ENCODE data around the gene TRIM15.
"Not testable (repeated sequence)": the region's sequence is repeated elsewhere in the genome, so short reads cannot be mapped to it uniquely, and the experiment has no call there.

Gene TRIM15

GRCh38 chr6:30130179-30130679, 33.1 kb upstream of the TRIM15 start:
- DNase-seq (ENCODE audit: insufficient read length, low spot score) (no peak), FAIRE-seq (no peak)
- TF ChIP-seq TAF1 (IDR thresholded peaks at IDR 0.05; ENCODE audit: low read depth, low read length) (no peak), POLR2AphosphoS5 (IDR thresholded peaks at IDR 0.05; ENCODE audit: low read depth, low read length) (no peak), PAX5 (IDR thresholded peaks at IDR 0.05; ENCODE audit: insufficient read depth, low read length, severe bottlenecking) (no peak), POU2F2 (IDR thresholded peaks at IDR 0.05; ENCODE audit: low read depth, low read length) (no peak), SPI1 (IDR thresholded peaks at IDR 0.05; ENCODE audit: low read depth, low read length) (no peak), POLR2A (IDR thresholded peaks at IDR 0.05; ENCODE audit: low read depth, low read length) (no peak)

GRCh38 chr6:30130887-30131862, 32.2 kb upstream of the TRIM15 start:
- TF ChIP-seq PAX5 (IDR thresholded peaks at IDR 0.05; ENCODE audit: insufficient read depth, low read length, severe bottlenecking) (no peak), SPI1 (IDR thresholded peaks at IDR 0.05; ENCODE audit: low read depth, low read length) (no peak), POU2F2 (IDR thresholded peaks at IDR 0.05; ENCODE audit: low read depth, low read length) (no peak), POLR2A (IDR thresholded peaks at IDR 0.05; ENCODE audit: low read depth, low read length) (no peak), POLR2AphosphoS5 (IDR thresholded peaks at IDR 0.05; ENCODE audit: low read depth, low read length) (no peak), TAF1 (IDR thresholded peaks at IDR 0.05; ENCODE audit: low read depth, low read length) (no peak)
- FAIRE-seq (peak; percentile 98), DNase-seq (ENCODE audit: insufficient read length, low spot score) (peak; percentile 66)

- DNase-seq (ENCODE audit: insufficient read length, low spot score) (no peak), FAIRE-seq (no peak)
Observed at GRCh38 chr6:30131947-30132497, 31.3 kb upstream of the TRIM15 start.

DNA sequence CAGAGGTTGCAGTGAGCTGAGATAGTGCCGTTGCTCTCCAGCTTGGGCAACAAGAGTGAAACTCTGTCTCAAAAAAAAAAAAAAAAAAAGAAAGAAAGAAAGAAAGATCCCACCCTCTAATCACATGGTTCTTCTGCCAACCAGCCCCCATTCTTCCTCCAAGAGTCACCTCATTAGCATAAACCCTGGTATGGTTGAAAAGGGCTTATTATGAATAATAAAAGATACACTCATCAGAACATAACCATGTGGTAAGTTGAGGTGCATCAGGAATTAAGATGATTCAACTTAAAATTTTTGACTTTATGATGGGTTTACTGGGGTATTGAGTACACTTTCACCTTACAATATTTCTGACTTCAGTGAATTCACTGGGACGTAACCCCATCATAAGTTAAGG, 28.2 kb upstream of the TRIM15 start:
- TF ChIP-seq POU2F2 (IDR thresholded peaks at IDR 0.05; ENCODE audit: low read depth, low read length) (no peak), SPI1 (IDR thresholded peaks at IDR 0.05; ENCODE audit: low read depth, low read length) (no peak), POLR2AphosphoS5 (IDR thresholded peaks at IDR 0.05; ENCODE audit: low read depth, low read length) (no peak), TAF1 (IDR thresholded peaks at IDR 0.05; ENCODE audit: low read depth, low read length) (no peak), PAX5 (IDR thresholded peaks at IDR 0.05; ENCODE audit: insufficient read depth, low read length, severe bottlenecking) (no peak), POLR2A (IDR thresholded peaks at IDR 0.05; ENCODE audit: low read depth, low read length) (no peak)
- FAIRE-seq: no peak

More at GRCh38 chr6:30131947-30132497, 31.3 kb upstream of the TRIM15 start:
- TF ChIP-seq POU2F2 (IDR thresholded peaks at IDR 0.05; ENCODE audit: low read depth, low read length) (no peak), PAX5 (IDR thresholded peaks at IDR 0.05; ENCODE audit: insufficient read depth, low read length, severe bottlenecking) (no peak), POLR2AphosphoS5 (IDR thresholded peaks at IDR 0.05; ENCODE audit: low read depth, low read length) (no peak), TAF1 (IDR thresholded peaks at IDR 0.05; ENCODE audit: low read depth, low read length) (no peak), SPI1 (IDR thresholded peaks at IDR 0.05; ENCODE audit: low read depth, low read length) (no peak), POLR2A (IDR thresholded peaks at IDR 0.05; ENCODE audit: low read depth, low read length) (no peak)

GRCh38 chr6:30135757-30136156, 27.6 kb upstream of the TRIM15 start, which contains the start of gene TRIM40:
TRIM40 (plus strand) TSS chr6:30136140; CDS start chr6:30137037, 897 bp downstream.
- TF ChIP-seq POU2F2 (IDR thresholded peaks at IDR 0.05; ENCODE audit: low read depth, low read length): no peak
- no peak for TF ChIP-seq POLR2A (IDR thresholded peaks at IDR 0.05; ENCODE audit: low read depth, low read length)
- no peak for TF ChIP-seq POLR2AphosphoS5 (IDR thresholded peaks at IDR 0.05; ENCODE audit: low read depth, low read length)
- TF ChIP-seq SPI1 (IDR thresholded peaks at IDR 0.05; ENCODE audit: low read depth, low read length): no peak
- TF ChIP-seq TAF1 (IDR thresholded peaks at IDR 0.05; ENCODE audit: low read depth, low read length): no peak
- TF ChIP-seq PAX5 (IDR thresholded peaks at IDR 0.05; ENCODE audit: insufficient read depth, low read length, severe bottlenecking): no peak
- DNase-seq (ENCODE audit: insufficient read length, low spot score) (no peak), FAIRE-seq (no peak)

More for the DNA sequence above, 28.2 kb upstream of the TRIM15 start:
- no peak for DNase-seq (ENCODE audit: insufficient read length, low spot score)

- DNase-seq (ENCODE audit: insufficient read length, low spot score) (no peak), FAIRE-seq (no peak)
- TF ChIP-seq TAF1 (IDR thresholded peaks at IDR 0.05; ENCODE audit: low read depth, low read length) (no peak), PAX5 (IDR thresholded peaks at IDR 0.05; ENCODE audit: insufficient read depth, low read length, severe bottlenecking) (no peak), SPI1 (IDR thresholded peaks at IDR 0.05; ENCODE audit: low read depth, low read length) (no peak), POLR2AphosphoS5 (IDR thresholded peaks at IDR 0.05; ENCODE audit: low read depth, low read length) (no peak), POU2F2 (IDR thresholded peaks at IDR 0.05; ENCODE audit: low read depth, low read length) (no peak), POLR2A (IDR thresholded peaks at IDR 0.05; ENCODE audit: low read depth, low read length) (no peak)
Observed at GRCh38 chr6:30136570-30137286, 26.6 kb upstream of the TRIM15 start.

DNA sequence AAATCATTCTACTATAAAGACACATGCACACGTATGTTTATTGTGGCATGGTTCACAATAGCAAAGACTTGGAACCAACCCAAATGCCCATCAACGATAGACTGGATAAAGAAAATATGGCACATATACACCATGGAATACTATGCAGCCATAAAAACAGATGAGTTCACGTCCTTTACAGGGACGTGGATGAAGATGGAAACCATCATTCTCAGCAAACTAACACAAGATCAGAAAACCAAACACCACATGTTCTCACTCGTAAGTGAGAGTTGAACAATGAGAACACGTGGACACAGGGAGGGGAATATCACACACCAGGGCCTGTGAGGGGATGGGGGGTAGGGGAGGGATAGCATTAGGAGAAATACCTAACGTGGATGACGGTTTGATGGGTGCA, 23.1 kb upstream of the TRIM15 start:
- FAIRE-seq; DNase-seq (ENCODE audit: insufficient read length, low spot score): not testable (repeated sequence)

- FAIRE-seq: no peak
Observed at GRCh38 chr6:30142665-30143064, 20.7 kb upstream of the TRIM15 start.

GRCh38 chr6:30143780-30144179, 19.6 kb upstream of the TRIM15 start:
- FAIRE-seq: no peak
- no peak for TF ChIP-seq POLR2A (IDR thresholded peaks at IDR 0.05; ENCODE audit: low read depth, low read length)
- TF ChIP-seq SPI1 (IDR thresholded peaks at IDR 0.05; ENCODE audit: low read depth, low read length): no peak
- no peak for TF ChIP-seq POLR2AphosphoS5 (IDR thresholded peaks at IDR 0.05; ENCODE audit: low read depth, low read length)
- no peak for TF ChIP-seq PAX5 (IDR thresholded peaks at IDR 0.05; ENCODE audit: insufficient read depth, low read length, severe bottlenecking)
- no peak for TF ChIP-seq TAF1 (IDR thresholded peaks at IDR 0.05; ENCODE audit: low read depth, low read length)
- no peak for TF ChIP-seq POU2F2 (IDR thresholded peaks at IDR 0.05; ENCODE audit: low read depth, low read length)
- no peak for DNase-seq (ENCODE audit: insufficient read length, low spot score)

More at GRCh38 chr6:30142665-30143064, 20.7 kb upstream of the TRIM15 start:
- TF ChIP-seq POU2F2 (IDR thresholded peaks at IDR 0.05; ENCODE audit: low read depth, low read length) (no peak), POLR2A (IDR thresholded peaks at IDR 0.05; ENCODE audit: low read depth, low read length) (no peak), POLR2AphosphoS5 (IDR thresholded peaks at IDR 0.05; ENCODE audit: low read depth, low read length) (no peak), SPI1 (IDR thresholded peaks at IDR 0.05; ENCODE audit: low read depth, low read length) (no peak), PAX5 (IDR thresholded peaks at IDR 0.05; ENCODE audit: insufficient read depth, low read length, severe bottlenecking) (no peak), TAF1 (IDR thresholded peaks at IDR 0.05; ENCODE audit: low read depth, low read length) (no peak)
- DNase-seq (ENCODE audit: insufficient read length, low spot score): no peak

Measured in GM12891 (cell line).